Neural cell (in vitro differentiated cells): ENCODE results near the gene HOXC9. TPM values are rescaled to one million over a fixed set of nuclear protein-coding genes. Genes with fewer than 3 reads are reported as not detected.
A peak's percentile ranks its signal among the peaks of the same experiment; 100 is the strongest.

ENCODE experiments used
- H2AFZ ChIP-seq: fragments of 200-600, 300-800 bp; sonication (generic), shearing (Covaris generic); 2 replicates; pipeline ENCODE4 v1.6.0; 2014; ENCODE audit warnings: low read depth, mild to moderate bottlenecking, antibody characterized with exemption, low read length, moderate library complexity
- H3F3A ChIP-seq: fragments of 200-600 bp; shearing (Covaris generic); 2 replicates; pipeline ENCODE4 v1.6.1; 2016; ENCODE audit warnings: mild to moderate bottlenecking, moderate library complexity, mixed read lengths, antibody characterized with exemption, low read length; ENCODE audit not compliant: insufficient read depth, poor library complexity, severe bottlenecking
- H3K27ac ChIP-seq: fragments of 200-600, 300-800 bp; sonication (generic), shearing (Covaris generic); 2 replicates; pipeline ENCODE4 v1.5.1; 2014; ENCODE audit warnings: mild to moderate bottlenecking, low read length, moderate library complexity
- H3K27me3 ChIP-seq: fragments of 300-800, 200-600 bp; sonication (generic), shearing (Covaris generic); 2 replicates; pipeline ENCODE4 v1.6.0; 2014; ENCODE audit warnings: mild to moderate bottlenecking, low read depth, low read length, moderate library complexity; ENCODE audit not compliant: insufficient read depth
- H3K36me3 ChIP-seq: fragments of 300-800, 200-600 bp; sonication (generic), shearing (Covaris generic); 2 replicates; pipeline ENCODE4 v1.5.1; 2014; ENCODE audit warnings: mild to moderate bottlenecking, antibody characterized with exemption, low read length, moderate library complexity; ENCODE audit not compliant: insufficient read depth
- H3K4me2 ChIP-seq: fragments of 300-800, 200-600 bp; sonication (generic), shearing (Covaris generic); 2 replicates; pipeline ENCODE4 v1.6.0; 2014; ENCODE audit warnings: mild to moderate bottlenecking, low read length
- H3K4me3 ChIP-seq: fragments of 300-800, 200-600 bp; sonication (generic), shearing (Covaris generic); 2 replicates; pipeline ENCODE4 v1.5.1; 2014; ENCODE audit warnings: mild to moderate bottlenecking, low read length, moderate library complexity
- H3K79me2 ChIP-seq: fragments of 200-600 bp; shearing (Covaris generic); replicated peaks from 2 replicates; pipeline ENCODE4 v1.6.0; 2014; ENCODE audit warnings: mild to moderate bottlenecking, low read length, moderate library complexity; ENCODE audit not compliant: insufficient read depth
- H3K9ac ChIP-seq: fragments of 300-800, 200-600 bp; sonication (generic), shearing (Covaris generic); 2 replicates; pipeline ENCODE4 v1.6.1; 2016; ENCODE audit warnings: mild to moderate bottlenecking, low read length, mixed read lengths
- H3K9me2 ChIP-seq: fragments of 200-600 bp; shearing (Covaris generic); 2 replicates; pipeline ENCODE4 v1.6.1; 2016; ENCODE audit warnings: mild to moderate bottlenecking, low read length, mixed read lengths; ENCODE audit not compliant: insufficient read depth
- H3K9me3 ChIP-seq: fragments of 200-600, 300-800 bp; sonication (generic), shearing (Covaris generic); 2 replicates; pipeline ENCODE4 v1.6.1; 2016; ENCODE audit warnings: mild to moderate bottlenecking, mixed run types, low read length, moderate library complexity, mixed read lengths
- H4K20me1 ChIP-seq: fragments of 200-600 bp; shearing (Covaris generic); 2 replicates; pipeline ENCODE4 v1.6.1; 2016; ENCODE audit warnings: mild to moderate bottlenecking, mixed run types; ENCODE audit not compliant: insufficient read depth
- EP300 ChIP-seq: fragments of 450-650 bp; conservative IDR thresholded peaks from 2 replicates; pipeline ENCODE4 v1.6.1; 2014; ENCODE audit warnings: antibody characterized with exemption, mild to moderate bottlenecking, moderate library complexity; ENCODE audit not compliant: poor library complexity, severe bottlenecking
- EZH2 ChIP-seq: fragments of 200-600, 300-800 bp; shearing (Covaris generic), sonication (generic); IDR thresholded peaks from 2 replicates; pipeline ENCODE4 v1.6.1; 2014; ENCODE audit warnings: antibody characterized with exemption, low read length, borderline replicate concordance, mild to moderate bottlenecking; ENCODE audit not compliant: insufficient read depth, poor library complexity, severe bottlenecking
- MXI1 ChIP-seq: fragments of 450-650 bp; conservative IDR thresholded peaks from 2 replicates; pipeline ENCODE4 v1.6.1; 2014; ENCODE audit warnings: antibody characterized with exemption, mild to moderate bottlenecking; ENCODE audit not compliant: poor library complexity, severe bottlenecking
- POLR2AphosphoS5 ChIP-seq: IDR thresholded peaks from 2 replicates; pipeline ENCODE4 v1.6.1; 2012
- RAD21 ChIP-seq: fragments of 450-650 bp; conservative IDR thresholded peaks from 2 replicates; pipeline ENCODE4 v1.6.1; 2014; ENCODE audit warnings: antibody characterized with exemption, mild to moderate bottlenecking, moderate library complexity
- SMC3 ChIP-seq: fragments of 450-650 bp; conservative IDR thresholded peaks from 2 replicates; pipeline ENCODE4 v1.6.1; 2014; ENCODE audit warnings: antibody characterized with exemption, mild to moderate bottlenecking, moderate library complexity; ENCODE audit not compliant: poor library complexity
- TAF1 ChIP-seq: IDR thresholded peaks from 2 replicates; pipeline ENCODE4 v1.6.1; 2012; ENCODE audit warnings: low read depth
- polyA plus RNA-seq: library from polyadenylated mRNA; depleted of rRNA; stranded (reverse); fragments of >200 nt; gene quantifications from 2 replicates; pipeline ENCODE4 v1.2.3, GENCODE V29; 2014
- TF ChIP-seq, protein P1 (sequence below): IDR thresholded peaks from 2 replicates; pipeline ENCODE4 v1.6.1; 2012; ENCODE audit warnings: borderline replicate concordance
- TF ChIP-seq, protein P2 (sequence below): fragments of 450-650 bp; IDR thresholded peaks from 2 replicates; pipeline ENCODE4 v1.5.1; 2014; ENCODE audit warnings: antibody characterized with exemption, mild to moderate bottlenecking, moderate library complexity; ENCODE audit not compliant: poor library complexity, severe bottlenecking

Gene HOXC9
- polyA plus RNA-seq, 1 donor from 2014 or later = not detected

DNA sequence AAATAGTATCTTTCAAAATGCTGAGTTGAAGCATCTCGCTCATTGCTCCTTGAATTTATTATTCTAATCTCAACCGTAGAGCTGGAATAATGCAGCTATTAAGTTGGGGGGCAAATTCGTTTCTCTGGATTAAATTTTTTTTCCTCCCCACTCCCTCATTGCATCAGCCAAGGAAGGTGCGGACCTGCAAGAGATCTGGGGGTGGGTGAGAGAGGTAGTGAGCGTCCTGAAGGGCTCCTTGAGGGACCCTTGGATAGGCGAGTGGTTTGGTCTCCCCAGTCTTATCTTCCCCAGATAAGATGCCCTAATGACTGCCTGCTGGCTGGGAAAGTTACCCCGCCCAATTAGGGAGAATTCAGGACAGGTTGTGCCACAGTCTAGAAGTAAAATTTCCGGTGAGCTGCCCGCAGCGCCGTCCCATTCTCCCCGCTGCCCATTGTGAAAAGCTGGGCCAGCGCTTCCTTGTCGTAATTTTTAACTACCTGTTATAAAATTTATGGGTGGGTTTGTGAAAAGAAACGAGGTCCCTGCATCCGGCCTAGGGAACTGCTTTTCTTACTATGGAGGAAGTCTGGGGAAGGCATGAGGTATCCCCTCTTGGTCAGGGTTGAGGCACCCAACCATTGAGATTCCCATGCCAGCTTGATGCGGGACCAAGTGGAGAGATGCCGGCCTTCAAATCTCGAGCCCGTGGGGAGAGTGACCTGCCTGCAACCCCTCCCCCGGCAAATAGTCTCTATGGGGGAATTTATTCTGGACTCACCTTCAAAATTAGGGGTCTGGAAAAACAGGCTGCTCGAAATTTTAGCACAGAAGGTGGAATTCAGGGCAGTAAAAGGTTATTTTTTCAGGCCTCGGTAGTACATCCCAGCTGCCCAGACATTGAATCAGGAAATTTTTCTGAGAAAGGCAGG lies 15.3 kb downstream of the HOXC9 start:
- Histone ChIP-seq H3K9me2 (no peaks in the 10 kb centered on the region), H3K36me3 (no peaks in the 10 kb centered on the region), H3K27ac (no peak overlapping the region), H3K9ac (no peak overlapping the region), H4K20me1 (no peaks in the 10 kb centered on the region), H3F3A (no peaks in the 10 kb centered on the region), H3K4me3 (no peak overlapping the region), H3K9me3 (no peaks in the 10 kb centered on the region), H3K79me2 (no peaks in the 10 kb centered on the region), H2AFZ (no peak overlapping the region), H3K4me2 (no peak overlapping the region), H3K27me3 (peaks cover 98% of the 10 kb centered on the region)
- TF ChIP-seq POLR2AphosphoS5 = peak; percentile 69
- TF ChIP-seq, protein P1, sequence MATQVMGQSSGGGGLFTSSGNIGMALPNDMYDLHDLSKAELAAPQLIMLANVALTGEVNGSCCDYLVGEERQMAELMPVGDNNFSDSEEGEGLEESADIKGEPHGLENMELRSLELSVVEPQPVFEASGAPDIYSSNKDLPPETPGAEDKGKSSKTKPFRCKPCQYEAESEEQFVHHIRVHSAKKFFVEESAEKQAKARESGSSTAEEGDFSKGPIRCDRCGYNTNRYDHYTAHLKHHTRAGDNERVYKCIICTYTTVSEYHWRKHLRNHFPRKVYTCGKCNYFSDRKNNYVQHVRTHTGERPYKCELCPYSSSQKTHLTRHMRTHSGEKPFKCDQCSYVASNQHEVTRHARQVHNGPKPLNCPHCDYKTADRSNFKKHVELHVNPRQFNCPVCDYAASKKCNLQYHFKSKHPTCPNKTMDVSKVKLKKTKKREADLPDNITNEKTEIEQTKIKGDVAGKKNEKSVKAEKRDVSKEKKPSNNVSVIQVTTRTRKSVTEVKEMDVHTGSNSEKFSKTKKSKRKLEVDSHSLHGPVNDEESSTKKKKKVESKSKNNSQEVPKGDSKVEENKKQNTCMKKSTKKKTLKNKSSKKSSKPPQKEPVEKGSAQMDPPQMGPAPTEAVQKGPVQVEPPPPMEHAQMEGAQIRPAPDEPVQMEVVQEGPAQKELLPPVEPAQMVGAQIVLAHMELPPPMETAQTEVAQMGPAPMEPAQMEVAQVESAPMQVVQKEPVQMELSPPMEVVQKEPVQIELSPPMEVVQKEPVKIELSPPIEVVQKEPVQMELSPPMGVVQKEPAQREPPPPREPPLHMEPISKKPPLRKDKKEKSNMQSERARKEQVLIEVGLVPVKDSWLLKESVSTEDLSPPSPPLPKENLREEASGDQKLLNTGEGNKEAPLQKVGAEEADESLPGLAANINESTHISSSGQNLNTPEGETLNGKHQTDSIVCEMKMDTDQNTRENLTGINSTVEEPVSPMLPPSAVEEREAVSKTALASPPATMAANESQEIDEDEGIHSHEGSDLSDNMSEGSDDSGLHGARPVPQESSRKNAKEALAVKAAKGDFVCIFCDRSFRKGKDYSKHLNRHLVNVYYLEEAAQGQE = no peak

DNA sequence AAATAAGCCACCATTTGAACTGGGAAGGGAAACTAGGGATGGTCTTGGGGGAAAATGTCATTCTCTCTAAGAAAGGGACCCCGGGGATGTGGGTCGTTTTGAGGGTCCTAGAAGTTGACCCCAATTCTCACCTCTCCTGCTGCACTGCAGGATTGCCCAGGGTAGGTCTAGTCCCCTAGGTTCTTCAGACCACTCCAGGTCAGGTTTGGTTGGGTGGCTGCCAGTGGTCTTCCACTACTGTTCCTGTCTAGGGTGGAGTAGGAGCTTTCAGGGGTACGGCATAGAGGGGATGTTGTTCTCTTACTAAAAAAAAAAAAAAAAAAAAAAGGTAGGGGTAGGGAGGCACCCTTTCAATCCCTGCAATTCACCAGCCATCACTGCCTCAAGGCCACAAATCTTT lies 16.1 kb downstream of the HOXC9 start:
- Histone ChIP-seq H3K36me3 (no peaks in the 10 kb centered on the region), H3K4me3 (no peak overlapping the region), H3K9ac (no peak overlapping the region), H3K9me3 (no peaks in the 10 kb centered on the region), H3F3A (no peaks in the 10 kb centered on the region), H3K27ac (no peak overlapping the region), H3K9me2 (no peaks in the 10 kb centered on the region), H2AFZ (no peak overlapping the region), H3K4me2 (no peak overlapping the region), H3K27me3 (peaks cover 98% of the 10 kb centered on the region), H4K20me1 (no peaks in the 10 kb centered on the region), H3K79me2 (no peaks in the 10 kb centered on the region)
- TF ChIP-seq, protein P1 = no peak
- TF ChIP-seq, protein P2, sequence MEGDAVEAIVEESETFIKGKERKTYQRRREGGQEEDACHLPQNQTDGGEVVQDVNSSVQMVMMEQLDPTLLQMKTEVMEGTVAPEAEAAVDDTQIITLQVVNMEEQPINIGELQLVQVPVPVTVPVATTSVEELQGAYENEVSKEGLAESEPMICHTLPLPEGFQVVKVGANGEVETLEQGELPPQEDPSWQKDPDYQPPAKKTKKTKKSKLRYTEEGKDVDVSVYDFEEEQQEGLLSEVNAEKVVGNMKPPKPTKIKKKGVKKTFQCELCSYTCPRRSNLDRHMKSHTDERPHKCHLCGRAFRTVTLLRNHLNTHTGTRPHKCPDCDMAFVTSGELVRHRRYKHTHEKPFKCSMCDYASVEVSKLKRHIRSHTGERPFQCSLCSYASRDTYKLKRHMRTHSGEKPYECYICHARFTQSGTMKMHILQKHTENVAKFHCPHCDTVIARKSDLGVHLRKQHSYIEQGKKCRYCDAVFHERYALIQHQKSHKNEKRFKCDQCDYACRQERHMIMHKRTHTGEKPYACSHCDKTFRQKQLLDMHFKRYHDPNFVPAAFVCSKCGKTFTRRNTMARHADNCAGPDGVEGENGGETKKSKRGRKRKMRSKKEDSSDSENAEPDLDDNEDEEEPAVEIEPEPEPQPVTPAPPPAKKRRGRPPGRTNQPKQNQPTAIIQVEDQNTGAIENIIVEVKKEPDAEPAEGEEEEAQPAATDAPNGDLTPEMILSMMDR = no peak
- TF ChIP-seq RAD21 = no peak
- no peak for TF ChIP-seq POLR2AphosphoS5
- no peak for TF ChIP-seq EZH2
- no peak for TF ChIP-seq SMC3
- no peak for TF ChIP-seq EP300
- TF ChIP-seq TAF1 = no peak
- no peak for TF ChIP-seq MXI1
